AG04449 (cell line): Measurements from ENCODE around the gene RNFT2.
"Not testable (repeated sequence)": the region's sequence is repeated elsewhere in the genome, so short reads cannot be mapped to it uniquely, and the experiment has no call there.

Experiments
- CTCF ChIA-PET: fragments of 350-600 bp; formaldehyde crosslinking; extraction: SDS; loops from one replicate; lab custom pipeline; 2021; ENCODE audit warnings: antibody characterized with exemption; lab: Yijun Ruan, JAX
- POLR2A ChIA-PET: fragments of 400-600, 350-600 bp; formaldehyde crosslinking; extraction: SDS; loops from one replicate; lab custom pipeline; 2020; ENCODE audit warnings: antibody characterized with exemption, inconsistent platforms; lab: Yijun Ruan, JAX
- DNase-seq: peaks from one replicate; pipeline ENCODE4 v3.0.0-alpha.2; 2010; ENCODE audit warnings: low read depth, low spot score
- H3K4me3 ChIP-seq: 2 replicates; pipeline ENCODE4 v1.5.1; 2011; ENCODE audit warnings: low read depth, mild to moderate bottlenecking, control low read depth, low read length
- CTCF ChIP-seq: IDR thresholded peaks from one replicate; pipeline ENCODE4 v1.5.1; 2011; ENCODE audit warnings: mild to moderate bottlenecking, moderate library complexity, low read length, control low read depth, inconsistent platforms; ENCODE audit not compliant: insufficient read depth; ENCODE audit errors: missing control alignments

RNFT2 gene

GRCh38 chr12:116735084-116735483 is 3.0 kb upstream of the RNFT2 start:
- CTCF ChIA-PET = no interaction called here
- POLR2A ChIA-PET = no interaction called here

GRCh38 chr12:116735951-116736599 is 2.0 kb upstream of the RNFT2 start:
- no peak for TF ChIP-seq CTCF
- ChIA-PET CTCF (no interaction called here), POLR2A (no interaction called here)
- no peak for DNase-seq
- peak overlapping the region; percentile 91 for H3K4me3 ChIP-seq

More at GRCh38 chr12:116735084-116735483, 3.0 kb upstream of the RNFT2 start:
- no peak overlapping the region for H3K4me3 ChIP-seq
- TF ChIP-seq CTCF = no peak
- DNase-seq = no peak

GRCh38 chr12:116736962-116737773 is 947 bp upstream of the RNFT2 start:
- H3K4me3 ChIP-seq = peak overlapping the region; percentile 91
- ChIA-PET CTCF (no interaction called here), POLR2A (no interaction called here)
- no peak for TF ChIP-seq CTCF
- no peak for DNase-seq

- POLR2A ChIA-PET = no interaction called here
- no peak overlapping the region for H3K4me3 ChIP-seq
- no peak for DNase-seq
- CTCF ChIA-PET = no interaction called here
- no peak for TF ChIP-seq CTCF
Measured at GRCh38 chr12:116739381-116739887, 1.3 kb downstream of the RNFT2 start.

GRCh38 chr12:116742787-116743186 is 4.7 kb downstream of the RNFT2 start:
- H3K4me3 ChIP-seq, POLR2A ChIA-PET, CTCF ChIA-PET, DNase-seq: not testable (repeated sequence)

- ChIA-PET CTCF (no interaction called here), POLR2A (no interaction called here)
- no peak for DNase-seq
- TF ChIP-seq CTCF = no peak
- no peak overlapping the region for H3K4me3 ChIP-seq
Measured at GRCh38 chr12:116744766-116745165, 6.7 kb downstream of the RNFT2 start.
